ENCODE measurements around the gene EXTL1. TPM values are rescaled to one million over a fixed set of nuclear protein-coding genes. Genes with fewer than 3 reads are reported as not detected.

EXTL1 gene
- total RNA-seq, 2 experiments from 2014 or later, result not detected

GRCh38 chr1:26020941-26021646 is 481 bp upstream of the EXTL1 start:
- ATAC-seq, result no peak
- Mint-ChIP-seq H3K27ac (no peak overlapping the region), H3K36me3 (no peaks in the 10 kb centered on the region), H3K4me3 (no peak overlapping the region), H3K4me1 (peaks cover 10% of the 10 kb centered on the region), H3K27me3 (peaks cover 3% of the 10 kb centered on the region), H3K9me3 (ENCODE audit: low read depth) (no peaks in the 10 kb centered on the region)
- no peak for DNase-seq
- CTCF ChIA-PET, result interaction anchor here (0.7 to 1.3 kb wide), 2 partner anchors 13 to 909 kb away, joined by 4 to 5 read pairs; no protein-coding TSS in a partner anchor

- ATAC-seq (no peak), DNase-seq (no peak)
- peaks cover 10% of the 10 kb centered on the region for H3K4me1 Mint-ChIP-seq
- peaks cover 3% of the 10 kb centered on the region for H3K27me3 Mint-ChIP-seq
- CTCF ChIA-PET, result interaction anchor here (1.1 to 1.3 kb wide), 2 partner anchors 12 to 25 kb away, joined by 4 to 5 read pairs; partner anchors contain the start of gene PAFAH2
- H3K27ac Mint-ChIP-seq, result no peak overlapping the region
- no peak overlapping the region for H3K4me3 Mint-ChIP-seq
- H3K36me3 Mint-ChIP-seq, result no peaks in the 10 kb centered on the region
- H3K9me3 Mint-ChIP-seq (ENCODE audit: low read depth), result no peaks in the 10 kb centered on the region
Observed at GRCh38 chr1:26022404-26022779, 817 bp downstream of the EXTL1 start.

GRCh38 chr1:26023009-26023408 is 1.4 kb downstream of the EXTL1 start:
- Mint-ChIP-seq H3K4me1 (peaks cover 10% of the 10 kb centered on the region), H3K27me3 (peaks cover 3% of the 10 kb centered on the region), H3K4me3 (no peak overlapping the region), H3K27ac (no peak overlapping the region), H3K9me3 (ENCODE audit: low read depth) (no peaks in the 10 kb centered on the region), H3K36me3 (no peaks in the 10 kb centered on the region)
- no peak for DNase-seq
- CTCF ChIA-PET, result interaction anchor here (1.1 kb wide), 1 partner anchor 26 kb away, joined by 4 read pairs; the partner anchor contains the start of gene PAFAH2
- ATAC-seq, result no peak

- CTCF ChIA-PET, result interaction anchor here (0.6 to 1.7 kb wide), 3 partner anchors 11 to 146 kb away, joined by 3 to 4 read pairs (median 3); partner anchors contain the start of gene ZNF593
- DNase-seq (no peak), ATAC-seq (no peak)
- peaks cover 3% of the 10 kb centered on the region for H3K27me3 Mint-ChIP-seq
- H3K27ac Mint-ChIP-seq, result no peak overlapping the region
- H3K9me3 Mint-ChIP-seq (ENCODE audit: low read depth), result no peaks in the 10 kb centered on the region
- no peaks in the 10 kb centered on the region for H3K36me3 Mint-ChIP-seq
- H3K4me1 Mint-ChIP-seq, result peaks cover 10% of the 10 kb centered on the region
- no peak overlapping the region for H3K4me3 Mint-ChIP-seq
Observed at GRCh38 chr1:26023826-26024225, 2.3 kb downstream of the EXTL1 start.

GRCh38 chr1:26025060-26025459 is 3.5 kb downstream of the EXTL1 start:
- Mint-ChIP-seq H3K36me3 (no peaks in the 10 kb centered on the region), H3K9me3 (ENCODE audit: low read depth) (no peaks in the 10 kb centered on the region), H3K27me3 (peaks cover 3% of the 10 kb centered on the region), H3K4me3 (no peak overlapping the region), H3K27ac (no peak overlapping the region), H3K4me1 (peaks cover 3% of the 10 kb centered on the region)
- CTCF ChIA-PET, result interaction anchor here (1.3 to 1.7 kb wide), 2 partner anchors 9 to 12 kb away, joined by 3 to 4 read pairs; no protein-coding TSS in a partner anchor
- ATAC-seq (no peak), DNase-seq (no peak)

- H3K36me3 Mint-ChIP-seq, result no peaks in the 10 kb centered on the region
- H3K27ac Mint-ChIP-seq, result no peak overlapping the region
- no peaks in the 10 kb centered on the region for H3K9me3 Mint-ChIP-seq (ENCODE audit: low read depth)
- no peaks in the 10 kb centered on the region for H3K4me1 Mint-ChIP-seq
- DNase-seq, result no peak
- CTCF ChIA-PET, result interaction anchor here (1.7 to 2.3 kb wide), 2 partner anchors 11 kb away, joined by 4 to 11 read pairs; no protein-coding TSS in a partner anchor
- no peak overlapping the region for H3K4me3 Mint-ChIP-seq
- H3K27me3 Mint-ChIP-seq, result no peaks in the 10 kb centered on the region
- no peak for ATAC-seq
Observed at GRCh38 chr1:26025517-26025916, 3.9 kb downstream of the EXTL1 start.

- H3K4me1 Mint-ChIP-seq, result no peaks in the 10 kb centered on the region
- ATAC-seq, result no peak
- H3K36me3 Mint-ChIP-seq, result no peaks in the 10 kb centered on the region
- no peak for DNase-seq
- H3K9me3 Mint-ChIP-seq (ENCODE audit: low read depth), result no peaks in the 10 kb centered on the region
- CTCF ChIA-PET, result interaction anchor here (1.2 to 2.3 kb wide), 5 partner anchors 8 to 142 kb away, joined by 3 to 11 read pairs (median 5); partner anchors contain the start of gene ZNF593
- no peaks in the 10 kb centered on the region for H3K27me3 Mint-ChIP-seq
- H3K4me3 Mint-ChIP-seq, result no peak overlapping the region
- no peak overlapping the region for H3K27ac Mint-ChIP-seq
Observed at GRCh38 chr1:26027716-26028489, 6.3 kb downstream of the EXTL1 start.

GRCh38 chr1:26028490-26028980 is 7.0 kb downstream of the EXTL1 start:
- no peak for ATAC-seq
- DNase-seq, result no peak
- no peaks in the 10 kb centered on the region for H3K9me3 Mint-ChIP-seq (ENCODE audit: low read depth)
- no peaks in the 10 kb centered on the region for H3K36me3 Mint-ChIP-seq
- H3K4me3 Mint-ChIP-seq, result no peak overlapping the region
- no peaks in the 10 kb centered on the region for H3K4me1 Mint-ChIP-seq
- CTCF ChIA-PET, result no interaction called here
- H3K27ac Mint-ChIP-seq, result no peak overlapping the region
- H3K27me3 Mint-ChIP-seq, result no peaks in the 10 kb centered on the region

- no peak for ATAC-seq
- Mint-ChIP-seq H3K4me3 (no peak overlapping the region), H3K27ac (no peak overlapping the region), H3K4me1 (no peaks in the 10 kb centered on the region), H3K36me3 (no peaks in the 10 kb centered on the region), H3K9me3 (ENCODE audit: low read depth) (no peaks in the 10 kb centered on the region), H3K27me3 (peaks cover 4% of the 10 kb centered on the region)
- CTCF ChIA-PET, result interaction anchor here (0.8 to 0.9 kb wide), 3 partner anchors 10 to 134 kb away, joined by 3 to 4 read pairs (median 3); no protein-coding TSS in a partner anchor
- DNase-seq, result no peak
Observed at GRCh38 chr1:26029054-26029863, 7.7 kb downstream of the EXTL1 start.

- CTCF ChIA-PET, result interaction anchor here (0.8 to 0.9 kb wide), 3 partner anchors 9 to 134 kb away, joined by 3 to 4 read pairs (median 3); no protein-coding TSS in a partner anchor
- Mint-ChIP-seq H3K4me1 (peaks cover 6% of the 10 kb centered on the region), H3K27me3 (peaks cover 12% of the 10 kb centered on the region), H3K27ac (no peak overlapping the region), H3K9me3 (ENCODE audit: low read depth) (no peaks in the 10 kb centered on the region), H3K4me3 (no peak overlapping the region), H3K36me3 (no peaks in the 10 kb centered on the region)
- DNase-seq (no peak), ATAC-seq (no peak)
Observed at GRCh38 chr1:26029864-26030481, 8.4 kb downstream of the EXTL1 start.

GRCh38 chr1:26031196-26031595 is 9.6 kb downstream of the EXTL1 start:
- DNase-seq, result no peak
- H3K36me3 Mint-ChIP-seq, result no peaks in the 10 kb centered on the region
- no peaks in the 10 kb centered on the region for H3K9me3 Mint-ChIP-seq (ENCODE audit: low read depth)
- no peak for ATAC-seq
- H3K4me3 Mint-ChIP-seq, result no peak overlapping the region
- H3K27me3 Mint-ChIP-seq, result peaks cover 12% of the 10 kb centered on the region
- CTCF ChIA-PET, result interaction anchor here (1.0 to 1.2 kb wide), 2 partner anchors 113 to 139 kb away, joined by 3 to 4 read pairs; partner anchors contain the start of gene ZNF593
- H3K4me1 Mint-ChIP-seq, result peaks cover 8% of the 10 kb centered on the region
- no peak overlapping the region for H3K27ac Mint-ChIP-seq

- no peak overlapping the region for H3K27ac Mint-ChIP-seq
- no peak overlapping the region for H3K4me3 Mint-ChIP-seq
- DNase-seq (no peak), ATAC-seq (no peak)
- H3K27me3 Mint-ChIP-seq, result peaks cover 12% of the 10 kb centered on the region
- no peaks in the 10 kb centered on the region for H3K36me3 Mint-ChIP-seq
- H3K9me3 Mint-ChIP-seq (ENCODE audit: low read depth), result no peaks in the 10 kb centered on the region
- peaks cover 8% of the 10 kb centered on the region for H3K4me1 Mint-ChIP-seq
- CTCF ChIA-PET, result interaction anchor here (1.0 to 1.2 kb wide), 2 partner anchors 113 to 138 kb away, joined by 3 to 4 read pairs; partner anchors contain the start of gene ZNF593
Observed at GRCh38 chr1:26031611-26032220, 10.1 kb downstream of the EXTL1 start.

Measured in activated CD8-positive, alpha-beta memory T cell treated with anti-CD3 and anti-CD28 coated beads, Interleukin-2, amount 10 ng/mL, durations not matched to agents 7 days and 5 days (primary cell).